HepG2 (cell line): ENCODE data around the gene ANKRD65. TPM values are rescaled to one million over a fixed set of nuclear protein-coding genes. Genes with fewer than 3 reads are reported as not detected.
A peak's percentile ranks its signal among the peaks of the same experiment; 100 is the strongest.

Experiments
- ATF6 ChIP-seq: sonication (generic); formaldehyde crosslinking; conservative IDR thresholded peaks from 2 replicates; pipeline ENCODE4 v1.4.0; 2020; ENCODE audit warnings: missing genetic modification reagents
- CBX1 ChIP-seq: IDR thresholded peaks from one replicate; pipeline ENCODE4 v1.6.1; 2016; ENCODE audit warnings: antibody characterized with exemption, low read depth
- EZH2 ChIP-seq: conservative IDR thresholded peaks from 2 replicates; pipeline ENCODE4 v1.6.1; 2012; ENCODE audit warnings: mild to moderate bottlenecking, low read depth, low read length, moderate library complexity
- GATA4 ChIP-seq: sonication (generic); IDR thresholded peaks from 2 replicates; pipeline ENCODE4 v1.6.1; 2016; ENCODE audit warnings: antibody characterized with exemption, low read depth, borderline replicate concordance
- HES4 ChIP-seq: sonication (generic); formaldehyde crosslinking; IDR thresholded peaks from 2 replicates; pipeline ENCODE4 v1.9.0; 2021; ENCODE audit warnings: mild to moderate bottlenecking, missing genetic modification reagents, borderline replicate concordance
- HNF1A ChIP-seq, 2 experiments: sonication (generic) in 1 of 2; formaldehyde crosslinking in 1 of 2; IDR thresholded peaks; 2 replicates each; pipeline versions ENCODE4 v1.4.0 to v1.6.1; 2016 to 2020; ENCODE audit warnings: borderline replicate concordance in 1 of 2, low read depth in 1 of 2, mild to moderate bottlenecking in 1 of 2, missing genetic modification reagents in 1 of 2
- HOXA3 ChIP-seq: sonication (generic); formaldehyde crosslinking; IDR thresholded peaks from 2 replicates; pipeline ENCODE4 v1.5.0; 2020; ENCODE audit warnings: missing genetic modification reagents
- MTA3 ChIP-seq: sonication (generic); formaldehyde crosslinking; IDR thresholded peaks from 2 replicates; pipeline ENCODE4 v1.4.0; 2020; ENCODE audit warnings: missing genetic modification reagents
- SCMH1 ChIP-seq: sonication (generic); formaldehyde crosslinking; IDR thresholded peaks from 2 replicates; pipeline ENCODE4 v1.9.0; 2021; ENCODE audit warnings: missing genetic modification reagents, mild to moderate bottlenecking, borderline replicate concordance
- SRY ChIP-seq: sonication (generic); formaldehyde crosslinking; IDR thresholded peaks from 2 replicates; pipeline ENCODE4 v1.8.0; 2022; ENCODE audit warnings: mild to moderate bottlenecking, missing genetic modification reagents
- TP53 ChIP-seq: sonication (generic); formaldehyde crosslinking; conservative IDR thresholded peaks from 2 replicates; pipeline ENCODE4 v1.4.0; 2020; ENCODE audit warnings: missing genetic modification reagents
- U2AF2 ChIP-seq: fragments of 200-400 bp; formaldehyde crosslinking; IDR thresholded peaks from 2 replicates; pipeline ENCODE4 v1.6.1; 2017; ENCODE audit warnings: low read depth, mild to moderate bottlenecking, low read length
- ZBTB7A ChIP-seq: sonication (generic); formaldehyde crosslinking; IDR thresholded peaks from 2 replicates; pipeline ENCODE4 v1.8.0; 2022; ENCODE audit warnings: mild to moderate bottlenecking, missing genetic modification reagents
- ZFAT ChIP-seq: sonication (generic); formaldehyde crosslinking; conservative IDR thresholded peaks from 2 replicates; pipeline ENCODE4 v1.8.1; 2023; ENCODE audit warnings: missing genetic modification reagents, inconsistent platforms
- ZNF17 ChIP-seq: sonication (generic); formaldehyde crosslinking; IDR thresholded peaks from 2 replicates; pipeline ENCODE4 v1.5.0; 2020; ENCODE audit warnings: mild to moderate bottlenecking, missing genetic modification reagents
- ZNF224 ChIP-seq: sonication (generic); formaldehyde crosslinking; IDR thresholded peaks from 2 replicates; pipeline ENCODE4 v1.5.0; 2020; ENCODE audit warnings: mild to moderate bottlenecking, missing genetic modification reagents
- ZNF263 ChIP-seq: sonication (generic); formaldehyde crosslinking; IDR thresholded peaks from 2 replicates; pipeline ENCODE4 v1.4.0; 2020; ENCODE audit warnings: missing genetic modification reagents
- ZNF274 ChIP-seq: sonication (generic); formaldehyde crosslinking; IDR thresholded peaks from 2 replicates; pipeline ENCODE4 v1.5.1; 2020; ENCODE audit warnings: mild to moderate bottlenecking, missing genetic modification reagents
- ZNF432 ChIP-seq: sonication (generic); formaldehyde crosslinking; IDR thresholded peaks from 2 replicates; pipeline ENCODE4 v1.5.0; 2020; ENCODE audit warnings: missing genetic modification reagents, mild to moderate bottlenecking, borderline replicate concordance
- ZNF446 ChIP-seq: sonication (generic); formaldehyde crosslinking; IDR thresholded peaks from 2 replicates; pipeline ENCODE4 v1.5.0; 2020; ENCODE audit warnings: mild to moderate bottlenecking, missing genetic modification reagents
- ZNF616 ChIP-seq: sonication (generic); formaldehyde crosslinking; IDR thresholded peaks from 2 replicates; pipeline ENCODE4 v1.5.0; 2020; ENCODE audit warnings: low read depth, mild to moderate bottlenecking, missing genetic modification reagents
- ZNF644 ChIP-seq: IDR thresholded peaks from 2 replicates; pipeline ENCODE4 v1.6.1; 2016; ENCODE audit warnings: low read depth
- ZNF790 ChIP-seq: sonication (generic); formaldehyde crosslinking; IDR thresholded peaks from 2 replicates; pipeline ENCODE4 v1.8.0; 2022; ENCODE audit warnings: missing genetic modification reagents, mild to moderate bottlenecking, borderline replicate concordance
- polyA plus RNA-seq, 8 experiments: library from polyadenylated mRNA; depleted of rRNA in 3 of 8; stranded (reverse) in 7 of 8; unstranded in 1 of 8; fragments of >200 nt; fragmentation: Illumina TruSeq in 4 of 8; extraction: Trizol in 4 of 8; gene quantifications; 2 replicates each; pipeline versions ENCODE4 v1.2.1 to v1.2.3, GENCODE V29; 2011 to 2016; ENCODE audit warnings: low read depth in 4 of 8, missing spikeins in 1 of 8, mixed read lengths in 1 of 8; ENCODE audit not compliant: insufficient read depth in 1 of 8
- total RNA-seq, 5 experiments: library from RNA; depleted of rRNA; stranded (reverse); fragments of >200 nt; fragmentation: Illumina TruSeq; extraction: Trizol; gene quantifications; 2 replicates each; pipeline ENCODE4 v1.2.3, GENCODE V29; 2016; ENCODE audit warnings: low read depth in 1 of 5
- TF ChIP-seq, protein P1 (sequence below): sonication (generic); formaldehyde crosslinking; IDR thresholded peaks from 2 replicates; pipeline ENCODE4 v1.4.0; 2020; ENCODE audit warnings: missing genetic modification reagents

Gene ANKRD65
- total and polyA plus RNA-seq, 2 of the 13 experiments (the other 11 are each of a cell fraction or from before 2014, with no cell fraction given), result 12.1 to 30.1 TPM

DNA sequence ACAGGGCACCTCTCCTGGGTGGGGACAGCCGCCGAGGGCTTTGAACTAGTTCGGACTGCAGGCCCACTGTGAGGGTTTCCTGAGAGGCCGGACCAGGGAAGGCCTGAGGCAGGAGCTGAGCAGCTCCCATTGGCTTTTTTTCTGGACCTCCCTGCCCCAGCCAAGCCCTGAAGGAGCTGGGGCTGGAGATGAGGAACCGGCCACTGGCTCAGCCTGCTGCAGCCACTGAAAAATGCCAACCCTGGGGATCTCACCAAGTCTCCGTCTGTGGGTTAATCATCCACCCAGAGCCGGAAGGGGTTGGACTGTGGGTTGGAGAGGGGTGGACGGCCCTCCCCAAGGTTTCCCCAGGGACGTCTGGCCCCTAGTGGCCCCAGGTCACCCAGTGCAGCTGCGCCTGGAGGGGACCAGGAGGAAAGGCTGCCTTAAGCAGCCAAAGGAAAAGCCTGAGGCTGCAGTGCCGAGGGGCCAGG is 16.9 kb upstream of the ANKRD65 start (continued):
- TF ChIP-seq HNF1A (IDR thresholded peaks at IDR 0.05; ENCODE audit: low read depth), result peak; percentile 97
- TF ChIP-seq HNF1A (CRISPR knock-in tag; IDR thresholded peaks at IDR 0.05; ENCODE audit: borderline replicate concordance), result peak; percentile 98
- no peak for TF ChIP-seq EZH2
- TF ChIP-seq ZNF790 (CRISPR knock-in tag), result no peak
- no peak for TF ChIP-seq ZNF274 (CRISPR knock-in tag)
- TF ChIP-seq ZBTB7A (CRISPR knock-in tag), result no peak
- TF ChIP-seq, protein P1, sequence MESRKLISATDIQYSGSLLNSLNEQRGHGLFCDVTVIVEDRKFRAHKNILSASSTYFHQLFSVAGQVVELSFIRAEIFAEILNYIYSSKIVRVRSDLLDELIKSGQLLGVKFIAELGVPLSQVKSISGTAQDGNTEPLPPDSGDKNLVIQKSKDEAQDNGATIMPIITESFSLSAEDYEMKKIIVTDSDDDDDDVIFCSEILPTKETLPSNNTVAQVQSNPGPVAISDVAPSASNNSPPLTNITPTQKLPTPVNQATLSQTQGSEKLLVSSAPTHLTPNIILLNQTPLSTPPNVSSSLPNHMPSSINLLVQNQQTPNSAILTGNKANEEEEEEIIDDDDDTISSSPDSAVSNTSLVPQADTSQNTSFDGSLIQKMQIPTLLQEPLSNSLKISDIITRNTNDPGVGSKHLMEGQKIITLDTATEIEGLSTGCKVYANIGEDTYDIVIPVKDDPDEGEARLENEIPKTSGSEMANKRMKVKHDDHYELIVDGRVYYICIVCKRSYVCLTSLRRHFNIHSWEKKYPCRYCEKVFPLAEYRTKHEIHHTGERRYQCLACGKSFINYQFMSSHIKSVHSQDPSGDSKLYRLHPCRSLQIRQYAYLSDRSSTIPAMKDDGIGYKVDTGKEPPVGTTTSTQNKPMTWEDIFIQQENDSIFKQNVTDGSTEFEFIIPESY (CRISPR knock-in tag), result no peak
- TF ChIP-seq ZFAT (CRISPR knock-in tag), result no peak
- no peak for TF ChIP-seq HES4 (CRISPR knock-in tag)
- TF ChIP-seq ATF6, result no peak
- no peak for TF ChIP-seq ZNF17
- no peak for TF ChIP-seq ZNF446 (CRISPR knock-in tag)
- TF ChIP-seq TP53 (CRISPR knock-in tag), result no peak
- TF ChIP-seq ZNF644 (CRISPR knock-in tag), result no peak
- no peak for TF ChIP-seq ZNF616
- no peak for TF ChIP-seq SRY
- peak; percentile 63 for TF ChIP-seq HOXA3 (CRISPR knock-in tag)
- TF ChIP-seq ZNF263, result no peak
- TF ChIP-seq ZNF224 (CRISPR knock-in tag), result no peak
- no peak for TF ChIP-seq SCMH1 (CRISPR knock-in tag)
- TF ChIP-seq ZNF432 (CRISPR knock-in tag), result no peak
- TF ChIP-seq CBX1, result no peak
- TF ChIP-seq MTA3, result no peak
- peak; percentile 56; the same call in 1 of the 2 replicates for TF ChIP-seq GATA4
- no peak for TF ChIP-seq U2AF2
